ENCODE results near the gene GRIK4. TPM values are rescaled to one million over a fixed set of nuclear protein-coding genes. Genes with fewer than 3 reads are reported as not detected.

GRIK4 gene
- total RNA-seq, 1 donor from 2014 or later, result 0.05 TPM

DNA sequence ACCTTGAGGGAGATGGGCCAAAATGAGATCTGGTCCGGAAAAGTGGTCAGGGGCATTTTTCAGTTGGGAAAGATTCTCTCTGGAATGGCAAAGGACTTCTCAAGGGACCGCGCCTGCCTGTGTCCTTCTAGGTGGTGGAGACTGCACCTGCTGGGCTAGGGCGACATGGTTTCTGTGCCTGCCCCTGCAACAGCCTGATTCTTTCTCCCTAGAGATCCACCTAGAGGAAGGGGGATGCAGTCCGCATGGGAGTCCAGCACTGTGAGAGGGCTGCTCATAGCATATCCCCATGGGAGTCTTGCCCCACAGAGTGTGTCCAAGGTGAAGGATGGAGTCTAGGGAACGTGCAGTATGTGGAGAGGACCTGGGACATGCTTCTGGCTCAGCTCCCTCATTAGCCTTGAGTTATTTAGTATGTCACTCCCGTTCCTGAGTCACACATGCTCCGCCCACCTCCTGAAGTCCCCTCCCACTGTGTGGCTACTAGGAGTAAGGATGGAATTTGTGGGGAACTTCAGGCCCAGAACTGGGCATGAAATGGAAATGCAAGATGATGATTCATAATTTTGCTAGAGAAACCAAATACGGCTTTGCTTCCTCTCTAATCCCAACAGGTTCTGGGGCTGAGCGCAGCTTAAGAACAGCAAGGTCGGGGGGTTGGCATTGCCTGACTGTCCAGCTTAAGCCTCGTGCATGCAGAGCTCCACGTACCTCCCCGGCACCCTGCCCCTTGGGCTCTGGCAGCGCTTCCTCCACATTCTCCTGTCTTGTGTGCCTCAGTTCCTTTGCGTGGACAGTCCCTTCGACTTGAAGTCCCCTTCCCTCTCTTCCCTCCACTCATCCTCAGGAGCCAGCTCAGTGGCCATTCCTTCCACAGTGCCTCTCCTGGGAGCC is 35.0 kb downstream of the GRIK4 start:
- ATAC-seq (no peak), DNase-seq (ENCODE audit: low spot score) (no peak)

DNA sequence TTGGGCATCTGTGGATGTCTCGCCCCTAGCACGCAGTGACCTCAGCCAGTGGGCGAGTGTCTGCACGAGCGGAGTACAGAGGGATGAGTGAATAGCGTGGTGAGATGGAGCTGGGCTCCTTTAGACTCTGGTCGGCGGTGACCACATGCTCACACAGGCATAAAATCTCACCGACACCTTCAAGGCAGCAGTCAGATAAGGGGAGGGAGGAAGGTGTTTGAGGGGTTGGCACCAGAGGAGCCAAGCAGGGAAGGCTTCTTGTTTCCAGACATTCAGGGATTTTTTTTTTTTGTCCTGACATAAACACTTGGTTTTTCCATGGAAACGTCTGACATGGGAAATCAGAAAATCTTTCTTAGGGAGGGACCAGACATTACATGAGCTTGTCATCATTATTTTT is 35.8 kb downstream of the GRIK4 start:
- DNase-seq (ENCODE audit: low spot score) (no peak), ATAC-seq (no peak)

DNA sequence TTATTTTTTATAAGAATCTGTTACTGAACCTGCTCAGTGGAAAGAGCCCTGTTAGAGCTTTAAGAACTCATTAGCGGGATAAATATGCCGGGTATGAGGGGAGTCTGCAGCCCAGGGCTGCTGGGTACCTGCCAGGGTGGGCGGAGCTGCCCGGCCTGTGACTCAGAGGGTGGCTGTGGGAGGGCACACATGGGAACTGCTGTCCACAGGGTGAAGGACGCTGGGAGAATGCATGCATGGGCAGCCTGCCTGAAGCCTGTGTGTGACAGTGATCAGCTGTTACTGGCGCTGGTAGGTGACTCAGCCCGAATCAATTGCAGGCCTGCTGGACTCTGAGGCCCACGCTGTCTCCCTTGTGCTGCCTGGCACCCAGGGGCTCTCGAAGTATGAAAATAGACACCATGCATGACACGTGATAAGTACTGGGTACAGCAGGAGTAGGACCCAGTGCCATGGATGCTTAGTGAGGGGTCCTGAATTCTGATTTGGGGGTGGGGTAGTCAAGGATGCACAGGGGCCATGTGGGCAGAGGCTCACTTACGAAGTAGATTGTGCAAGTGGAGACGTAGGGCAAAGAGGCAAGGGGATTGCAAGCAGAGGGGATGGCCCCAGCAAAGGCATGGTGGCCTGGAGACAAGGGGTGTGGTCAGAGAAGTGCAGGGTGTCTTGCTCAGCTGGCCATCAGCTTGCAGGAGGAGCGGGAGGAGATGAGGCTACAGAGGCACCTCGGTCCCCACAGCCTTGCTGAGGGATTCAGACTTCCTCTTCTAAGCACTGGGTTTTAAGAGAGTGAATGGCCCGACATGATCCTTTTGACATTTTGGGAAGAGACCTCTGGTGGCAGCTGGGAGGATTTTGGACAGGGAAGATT is 36.5 kb downstream of the GRIK4 start:
- DNase-seq (ENCODE audit: low spot score), result peak; percentile 84
- peak; percentile 96 for ATAC-seq

DNA sequence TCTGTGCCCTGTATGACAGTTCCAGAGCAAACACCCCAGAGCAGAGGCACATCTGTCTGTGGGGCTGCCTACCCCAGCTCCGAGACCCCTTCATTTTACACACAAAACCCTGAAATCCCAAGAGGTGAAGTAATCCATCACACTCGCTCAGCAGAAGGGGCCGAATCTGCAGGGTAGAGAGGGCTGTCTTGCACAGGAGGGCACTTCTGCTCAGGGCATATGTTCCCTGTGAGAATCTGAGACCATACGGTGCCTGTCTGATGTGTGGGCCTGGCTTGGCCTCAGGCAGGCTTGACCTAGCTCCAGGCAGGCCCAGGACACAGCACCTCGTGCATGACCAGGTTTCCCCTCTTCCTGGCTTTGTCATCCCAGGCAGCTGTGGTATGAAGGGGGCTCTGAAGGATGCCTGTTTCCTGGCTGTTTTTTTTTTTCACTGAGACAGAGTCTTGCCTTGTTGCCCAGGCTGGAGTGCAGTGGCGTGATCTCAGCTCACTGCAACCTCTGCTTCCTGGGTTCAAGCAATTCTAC is 37.2 kb downstream of the GRIK4 start:
- ATAC-seq (no peak), DNase-seq (ENCODE audit: low spot score) (no peak)

DNA sequence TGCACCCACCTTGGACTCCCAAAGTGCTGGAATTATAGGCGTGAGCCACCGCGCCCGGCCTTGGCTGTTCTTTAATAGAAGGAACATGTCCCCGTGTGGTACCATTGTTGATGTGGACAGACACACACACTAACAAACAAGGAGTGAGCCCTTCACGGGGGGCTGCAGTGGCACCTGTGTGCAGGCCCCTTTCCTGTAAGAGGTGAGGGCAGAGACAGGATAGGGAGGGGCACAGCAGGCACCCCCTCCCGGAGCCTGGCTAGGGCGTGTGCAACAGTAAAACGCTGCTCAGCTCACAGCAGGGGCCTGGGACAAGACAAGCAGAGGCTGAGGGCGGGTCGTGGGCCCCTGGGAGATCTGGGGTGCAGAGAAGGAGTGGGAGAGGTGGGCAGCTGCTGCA is 37.8 kb downstream of the GRIK4 start:
- DNase-seq (ENCODE audit: low spot score) (no peak), ATAC-seq (no peak)

DNA sequence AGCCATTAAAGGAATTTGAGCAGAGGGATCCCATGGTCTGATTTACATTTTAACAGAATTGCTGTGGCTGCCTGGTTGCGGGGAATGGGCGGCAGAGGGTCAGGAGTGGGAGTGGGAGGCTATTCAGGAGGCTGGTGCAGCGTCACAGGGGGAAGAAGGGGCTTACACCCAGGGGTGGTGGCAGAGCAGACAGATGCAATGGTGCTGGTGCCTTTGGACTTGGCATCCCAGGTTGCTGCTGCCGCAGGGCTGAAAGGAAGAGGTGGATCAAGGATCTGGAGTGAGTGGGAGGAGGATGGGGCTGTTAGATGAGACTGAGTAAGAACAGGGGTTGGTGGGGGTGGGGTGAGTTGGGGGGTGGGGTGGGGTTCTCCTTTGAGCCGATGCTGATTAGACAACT is 38.5 kb downstream of the GRIK4 start:
- ATAC-seq, result no peak
- no peak for DNase-seq (ENCODE audit: low spot score)

DNA sequence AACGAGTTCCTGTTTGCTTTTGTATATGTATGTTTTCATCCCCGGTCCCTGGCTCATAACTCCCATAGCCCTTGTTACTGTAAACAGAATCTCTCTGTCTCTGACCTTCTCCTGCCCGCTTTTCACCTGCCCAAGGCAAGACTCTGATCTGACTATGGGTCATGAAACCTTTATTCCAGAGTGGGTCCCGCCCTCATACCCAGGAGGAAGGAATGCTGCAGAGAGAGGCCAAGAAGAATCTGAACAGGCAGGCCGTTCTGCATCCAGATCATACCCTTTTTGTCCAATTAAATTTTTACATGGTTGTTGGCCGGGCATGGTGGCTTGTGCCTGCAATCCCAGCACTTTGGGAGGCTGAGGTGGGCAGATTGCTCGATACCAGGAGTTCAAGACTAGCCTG is 39.6 kb downstream of the GRIK4 start:
- DNase-seq (ENCODE audit: low spot score), result no peak
- no peak for ATAC-seq

DNA sequence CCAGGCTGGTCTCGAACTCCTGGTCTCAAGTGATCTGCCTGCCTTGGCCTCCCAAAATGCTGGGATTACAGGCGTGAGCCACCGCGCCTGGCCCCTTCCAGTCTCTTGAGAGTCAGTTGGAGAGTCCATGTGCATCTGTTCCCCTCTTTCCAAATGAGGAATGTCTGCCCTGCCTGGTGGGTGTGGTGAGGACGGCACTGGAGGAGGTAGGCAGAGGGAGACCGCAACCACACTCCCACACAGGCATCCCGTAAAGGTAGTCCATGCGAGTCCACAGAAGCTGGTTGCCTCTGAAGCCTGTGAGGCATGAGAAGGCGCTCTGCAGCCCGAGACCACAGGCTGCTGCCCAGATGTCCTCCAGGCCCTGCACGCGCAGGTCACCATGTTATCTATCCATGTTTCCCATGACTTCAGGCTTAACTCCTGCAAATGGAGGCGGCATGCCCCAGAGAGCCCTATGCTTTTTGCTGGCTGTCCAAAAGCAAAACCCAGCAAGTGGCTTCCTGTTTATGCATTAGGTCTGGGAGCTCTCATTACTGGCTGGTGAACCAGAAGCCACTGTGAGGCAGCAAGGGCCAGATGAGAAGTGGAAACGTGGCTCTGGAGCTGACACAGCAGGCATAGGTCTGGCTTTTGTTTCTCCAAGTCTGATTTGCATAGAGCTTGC is 43.4 kb downstream of the GRIK4 start:
- ATAC-seq (peak; percentile 37), DNase-seq (ENCODE audit: low spot score) (no peak)

DNA sequence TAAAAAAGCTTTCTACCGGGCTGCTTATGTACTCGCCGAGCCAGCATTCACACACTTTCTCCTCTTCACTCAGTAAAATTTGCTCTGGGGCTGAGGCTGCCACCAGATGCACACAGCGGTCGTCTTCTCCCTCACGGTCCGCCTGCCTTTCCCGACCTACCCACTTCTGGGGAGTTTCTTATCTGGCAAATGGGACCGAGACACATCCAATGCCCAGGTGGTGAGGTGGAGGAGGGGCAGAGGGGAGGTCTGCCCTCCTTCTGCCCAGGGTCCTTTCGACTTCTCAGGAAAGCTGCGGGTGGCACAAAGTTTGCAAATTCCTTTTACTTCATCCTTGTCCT is 43.9 kb downstream of the GRIK4 start:
- no peak for DNase-seq (ENCODE audit: low spot score)
- no peak for ATAC-seq

DNA sequence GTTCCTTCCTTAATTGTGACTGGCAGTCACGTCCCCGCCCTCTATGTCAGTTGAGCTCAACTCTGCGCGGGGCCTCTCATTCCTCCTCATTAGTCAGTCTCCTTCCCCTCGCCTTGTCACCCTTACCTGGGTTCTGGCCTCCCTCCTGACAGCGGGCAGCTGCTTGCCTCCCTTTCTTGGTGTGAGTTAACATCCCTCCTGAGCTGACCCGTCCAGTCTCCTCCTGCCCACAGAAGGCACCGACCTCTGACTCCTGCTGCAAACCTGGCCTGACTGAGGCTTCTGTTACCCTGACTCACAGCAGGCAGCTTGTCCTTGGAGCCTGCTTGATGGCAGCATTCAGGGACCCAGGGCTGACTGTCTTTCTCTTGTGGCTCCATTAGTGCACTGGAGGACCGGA is 45.2 kb downstream of the GRIK4 start:
- no peak for ATAC-seq
- DNase-seq (ENCODE audit: low spot score), result no peak

DNA sequence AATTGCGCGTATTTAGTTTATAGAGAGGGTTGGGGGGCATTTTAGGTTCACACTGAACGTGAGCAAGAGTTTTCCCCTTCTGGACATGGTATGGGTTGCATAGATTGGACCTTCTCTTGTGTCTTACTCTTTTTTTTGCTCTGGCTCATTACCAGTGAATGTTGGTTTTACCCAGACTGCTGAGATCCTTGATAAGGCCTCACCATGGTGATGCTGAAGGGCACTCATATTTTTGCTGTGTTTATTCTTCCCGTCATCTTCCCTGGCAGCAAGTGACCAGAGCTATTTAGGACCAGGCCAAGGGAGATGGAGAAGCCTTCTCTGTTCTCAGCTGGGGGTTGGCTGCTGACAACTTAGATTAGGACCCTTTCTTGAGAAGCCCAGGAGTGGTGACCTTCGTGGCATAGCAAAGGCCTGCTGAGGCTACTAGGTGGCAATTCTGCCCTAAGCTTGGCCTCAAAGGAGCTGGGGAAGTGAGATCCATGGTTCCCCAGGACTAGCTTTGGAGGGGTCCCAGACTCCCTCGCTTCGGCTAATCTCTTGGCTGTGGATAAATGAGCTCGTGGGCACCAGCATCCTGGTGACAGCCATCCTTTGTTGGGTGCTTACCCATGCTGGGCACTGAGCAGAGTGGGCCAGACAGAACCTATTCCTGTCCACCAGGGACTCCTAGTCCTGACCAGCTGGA is 47.3 kb downstream of the GRIK4 start:
- ATAC-seq, result no peak

DNA sequence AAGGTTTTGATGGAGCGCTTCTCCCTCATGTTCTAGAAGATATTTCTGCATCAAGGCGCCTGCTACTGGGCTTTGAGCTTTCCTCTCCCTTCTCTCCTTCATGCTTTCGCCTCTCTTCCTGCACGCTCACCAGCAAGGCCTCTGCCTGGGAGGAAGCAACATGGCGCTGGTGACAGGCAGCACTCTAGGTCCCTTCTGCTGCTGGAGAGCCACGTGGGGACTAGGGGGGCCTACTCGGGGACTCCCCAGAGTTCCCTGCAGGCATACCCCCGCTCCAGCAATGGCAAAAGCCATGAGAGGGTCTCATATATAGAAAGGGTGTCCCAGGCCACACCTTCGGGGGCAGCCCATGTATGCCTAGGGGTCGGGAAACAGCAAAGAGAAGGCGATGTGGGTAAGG is 49.7 kb downstream of the GRIK4 start:
- no peak for DNase-seq (ENCODE audit: low spot score)
- no peak for ATAC-seq

More for the DNA sequence above, 47.3 kb downstream of the GRIK4 start:
- no peak for DNase-seq (ENCODE audit: low spot score)

DNA sequence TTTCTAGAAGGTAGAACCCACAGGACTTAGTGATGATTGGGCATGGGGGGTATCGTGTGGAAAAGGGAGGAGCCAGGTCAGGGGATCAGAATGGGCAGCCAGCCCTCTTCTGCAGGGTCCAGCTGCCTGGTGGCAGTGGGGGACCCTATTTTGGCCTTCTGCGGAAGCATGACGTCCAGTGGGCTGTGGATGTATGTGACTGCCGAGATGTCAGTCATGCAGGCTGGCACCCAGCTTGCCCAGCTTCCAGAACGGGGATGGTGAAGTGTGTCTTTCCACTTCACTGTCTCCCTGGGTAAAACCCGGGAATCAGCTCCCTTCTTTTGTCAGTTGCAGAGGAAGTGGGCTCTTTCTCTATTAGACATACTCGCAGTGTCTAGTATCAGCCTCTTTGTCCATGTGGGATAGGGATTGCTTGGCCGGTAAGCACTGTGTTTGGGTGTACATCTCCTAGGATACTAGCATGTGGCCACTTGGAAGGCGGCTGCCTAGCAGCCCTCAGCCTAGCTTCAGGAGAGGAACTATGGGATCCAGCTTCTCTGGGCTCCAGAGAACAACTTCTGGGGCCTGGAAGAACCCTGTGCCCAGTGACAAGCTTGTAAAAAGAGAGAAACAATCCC is 51.4 kb downstream of the GRIK4 start:
- ATAC-seq (no peak), DNase-seq (ENCODE audit: low spot score) (no peak)

DNA sequence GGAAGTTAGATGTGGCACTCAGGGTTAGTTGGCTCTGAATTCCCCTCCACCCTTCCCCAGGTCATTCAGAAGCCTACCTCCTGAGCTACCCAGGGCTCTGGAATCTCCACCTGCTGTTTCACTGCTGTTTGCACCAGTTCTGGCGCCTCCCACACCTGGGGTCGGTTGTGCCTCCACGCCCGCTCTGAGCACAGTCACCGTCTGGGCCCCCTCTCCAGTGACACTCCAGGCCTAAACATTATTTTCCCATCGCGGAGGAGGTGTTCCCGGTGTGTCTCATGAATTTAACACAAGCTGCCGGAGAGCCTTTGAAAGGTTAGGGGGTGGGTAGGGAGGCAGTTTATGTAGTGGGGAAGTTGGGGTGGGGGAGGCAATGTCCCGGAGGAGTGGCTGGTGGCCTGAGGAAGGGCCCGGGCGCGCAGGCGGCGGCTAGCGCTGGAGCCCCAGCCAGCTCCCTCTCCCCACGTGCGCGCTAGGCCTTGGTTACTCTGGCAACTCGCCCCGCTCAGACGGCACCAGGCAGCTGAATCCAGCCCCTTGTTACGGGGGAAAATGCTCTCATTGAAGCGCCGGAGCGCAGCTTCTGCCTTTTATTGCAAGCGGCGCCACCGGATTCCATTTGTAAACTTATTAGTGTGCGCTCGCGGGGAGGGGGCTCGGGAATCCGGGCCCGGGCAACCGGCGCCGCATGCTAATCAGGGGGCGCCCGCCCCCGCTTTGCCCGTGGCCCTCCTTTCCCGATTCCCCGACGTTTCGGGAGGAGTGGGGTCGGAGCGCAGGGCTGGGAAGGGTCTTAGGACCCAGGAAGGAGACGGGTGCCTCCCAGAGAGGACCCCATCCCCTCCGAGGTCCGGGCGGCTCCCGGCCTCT is 52.4 kb downstream of the GRIK4 start:
- ATAC-seq (peak; percentile 23), DNase-seq (ENCODE audit: low spot score) (no peak)

DNA sequence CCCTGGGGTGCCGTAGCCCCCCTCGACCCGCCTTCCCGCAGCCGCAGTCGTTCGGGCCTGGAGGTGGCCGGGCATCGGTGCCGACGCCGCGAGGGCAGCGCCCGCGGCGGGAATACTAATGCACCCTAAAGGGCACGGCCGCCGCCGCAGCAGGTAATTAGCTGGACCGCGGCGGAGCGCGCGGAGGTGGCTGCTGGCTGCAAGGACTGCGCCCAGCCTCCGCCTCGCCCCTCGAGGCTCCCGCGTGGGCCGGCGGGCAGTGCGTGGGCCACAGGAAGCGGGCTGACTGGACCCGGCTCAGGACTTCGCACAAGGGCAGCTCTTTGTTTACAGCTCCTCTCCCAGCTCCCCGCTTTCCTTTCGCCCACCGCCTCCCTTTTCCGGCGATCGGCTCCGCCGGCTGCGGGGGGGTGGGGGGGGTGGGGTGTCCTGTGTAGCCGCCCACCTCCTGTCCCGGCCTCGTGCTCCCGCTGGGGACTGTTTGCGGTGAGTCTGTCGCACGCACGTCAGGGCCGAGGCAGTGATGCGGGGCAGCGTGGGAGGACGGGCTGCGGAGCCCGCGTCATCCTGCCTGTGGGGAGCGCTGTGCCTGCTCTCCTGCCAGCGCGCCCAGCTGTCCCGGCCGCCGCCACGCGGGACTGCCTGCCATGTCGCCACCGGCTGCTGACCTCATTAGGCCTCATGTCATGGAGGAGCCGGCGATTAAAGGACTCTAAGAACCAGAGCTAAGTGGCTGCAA is 53.2 kb downstream of the GRIK4 start:
- ATAC-seq (peak; percentile 47), DNase-seq (ENCODE audit: low spot score) (no peak)

DNA sequence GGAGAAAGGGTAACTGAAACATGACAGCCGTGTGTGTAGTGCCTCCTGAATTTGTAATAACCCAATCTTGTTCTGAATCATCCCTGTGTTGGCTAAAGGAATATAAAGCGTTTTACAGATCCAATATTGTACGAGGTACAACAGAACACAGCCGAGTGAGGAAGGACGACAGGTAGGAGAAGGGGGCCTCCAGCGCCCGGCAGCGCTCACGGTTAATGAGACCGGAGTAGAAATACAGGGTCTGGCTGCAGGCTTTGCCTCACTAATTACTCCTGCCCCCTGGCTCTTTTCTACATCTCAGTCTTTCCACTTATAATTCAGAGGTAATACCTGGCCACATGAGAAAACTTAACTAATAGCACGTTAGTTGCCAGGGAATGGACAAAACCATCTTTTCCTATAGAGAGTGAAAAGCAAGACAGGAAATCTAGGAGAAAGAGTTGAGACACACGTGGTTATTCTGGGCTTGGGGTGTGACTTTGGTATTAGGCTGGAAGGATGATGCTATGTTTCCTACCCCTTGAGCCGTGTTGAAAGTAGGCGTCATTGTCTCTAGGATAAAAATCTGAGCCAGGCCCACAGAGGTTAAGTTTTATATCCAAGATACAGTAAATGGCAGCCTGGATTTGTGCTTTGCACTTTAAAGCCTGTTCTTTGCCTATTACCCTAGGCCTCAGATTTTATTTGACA is 54.1 kb downstream of the GRIK4 start:
- ATAC-seq, result no peak
- DNase-seq (ENCODE audit: low spot score), result no peak

DNA sequence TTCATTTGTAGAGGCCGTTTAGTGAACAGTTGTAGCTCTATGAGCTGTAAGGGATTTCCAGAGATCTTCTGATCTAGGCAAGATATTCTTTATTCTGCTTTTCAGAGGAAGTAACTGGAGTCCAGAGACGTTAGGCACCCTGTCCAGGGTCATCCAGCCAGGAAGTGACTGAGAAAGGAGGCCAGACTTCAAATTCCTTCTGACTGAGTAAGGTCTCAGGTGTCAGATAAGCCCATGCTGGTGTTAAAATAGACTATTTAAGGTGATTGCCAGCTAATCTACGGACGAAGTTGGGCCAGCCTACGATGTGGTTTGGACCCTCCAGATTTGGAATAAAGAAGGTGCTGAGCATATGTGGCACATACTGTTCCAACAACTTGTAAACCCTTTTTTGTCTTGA is 54.6 kb downstream of the GRIK4 start:
- DNase-seq (ENCODE audit: low spot score) (no peak), ATAC-seq (no peak)
